Subcutaneous adipose tissue (tissue), 4 donors: ENCODE results near the gene SLC38A8. TPM values are rescaled to one million over a fixed set of nuclear protein-coding genes. Genes with fewer than 3 reads are reported as not detected.

Experiments used
- CTCF ChIP-seq: fragments of 450-650 bp; IDR thresholded peaks from one replicate; pipeline ENCODE4 v1.5.1; 2016; ENCODE audit warnings: low read depth, mild to moderate bottlenecking, control low read depth, antibody characterized with exemption, moderate library complexity
- total RNA-seq, 4 donors: library from RNA; depleted of rRNA; stranded (reverse); fragments of >200 nt; gene quantifications; one replicate each; pipeline ENCODE4 v1.1.0, GENCODE V29; 2016

The SLC38A8 gene
- total RNA-seq, 4 donors from 2014 or later: not detected

DNA sequence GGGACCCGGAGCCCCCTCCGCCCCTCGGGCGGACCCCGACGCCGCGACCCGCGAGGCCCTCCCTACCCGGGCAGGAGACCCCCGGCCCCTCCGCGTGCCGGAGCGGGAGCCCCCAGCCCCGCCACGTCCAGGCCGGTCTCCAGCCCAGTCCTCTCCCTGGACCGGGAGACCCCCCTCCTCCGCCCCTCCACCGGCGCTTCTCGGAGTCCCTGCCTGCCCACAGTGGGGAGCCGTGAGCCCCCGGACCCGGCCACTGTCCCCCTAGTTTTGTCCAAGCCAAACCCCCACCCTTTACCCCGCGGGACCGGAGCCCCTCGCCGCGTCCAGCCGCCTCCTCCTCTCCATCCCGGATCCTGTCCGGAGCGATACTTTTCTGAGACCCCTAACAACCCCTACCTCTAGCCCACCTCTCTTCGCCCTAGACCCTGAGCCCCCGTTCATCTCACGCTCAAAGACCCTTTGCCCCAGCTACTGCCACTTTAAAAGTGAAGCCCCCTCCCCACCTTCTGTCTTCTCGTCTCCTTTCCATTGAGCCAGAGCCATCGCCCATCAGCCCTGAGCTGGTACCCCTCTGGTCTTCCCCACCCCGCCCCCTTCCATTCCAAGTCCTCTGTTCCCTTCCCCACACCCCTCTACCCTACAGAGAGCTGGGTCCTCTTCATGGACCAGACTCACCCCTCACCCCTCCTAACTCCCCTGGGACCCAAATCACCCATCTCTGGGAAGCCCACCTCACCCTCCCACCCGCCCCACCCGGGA, 73.5 kb downstream of the SLC38A8 start:
- TF ChIP-seq CTCF: no peak

GRCh38 chr16:83968306-83968851, 74.2 kb downstream of the SLC38A8 start:
- TF ChIP-seq CTCF: no peak

DNA sequence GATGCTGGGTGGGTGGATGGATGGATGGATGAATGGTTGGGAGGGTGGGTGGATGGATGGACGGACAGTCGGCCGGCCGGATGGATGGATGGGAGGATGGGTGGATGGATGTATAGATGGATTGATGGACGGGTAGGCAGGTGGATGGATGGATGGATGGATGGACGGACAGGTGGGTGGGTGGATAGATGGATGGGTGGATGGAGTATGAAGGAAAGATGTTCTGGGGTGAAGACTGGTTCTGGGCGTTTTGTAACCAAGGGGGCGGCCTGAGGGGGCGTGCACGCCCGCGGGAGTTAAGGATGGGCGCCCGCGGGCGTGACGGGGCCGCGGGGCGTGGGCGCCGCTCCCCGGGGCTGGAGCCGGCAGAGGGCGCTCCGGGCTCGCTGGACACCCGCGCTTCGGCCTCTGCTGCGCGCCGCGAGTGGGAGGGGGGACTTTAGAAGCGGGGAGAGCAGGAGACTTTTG, 74.7 kb downstream of the SLC38A8 start, which contains the start of gene NECAB2:
TSS of gene NECAB2 (plus strand) at position 407 of the 468 bp plus-strand sequence. CDS start 405 bp downstream, outside the sequence.
- TF ChIP-seq CTCF: no peak

- TF ChIP-seq CTCF: no peak
These were observed 75.5 kb downstream of the SLC38A8 start for GRCh38 chr16:83967091-83967490.

- TF ChIP-seq CTCF: no peak
These were observed 76.4 kb downstream of the SLC38A8 start for GRCh38 chr16:83966153-83966696.

GRCh38 chr16:83965444-83966152, 77.0 kb downstream of the SLC38A8 start:
- TF ChIP-seq CTCF: no peak
